Astrocyte (in vitro differentiated cells and primary cell): Measurements from ENCODE around the gene TMEM256. TPM values are rescaled to one million over a fixed set of nuclear protein-coding genes. Genes with fewer than 3 reads are reported as not detected.
A peak's percentile ranks its signal among the peaks of the same experiment; 100 is the strongest.

Experiments
- DNase-seq: peaks from one replicate; pipeline ENCODE4 v3.0.0-alpha.2; 2010; ENCODE audit warnings: low read depth
- FAIRE-seq: peaks from 2 replicates; lab custom pipeline; 2011; peaks lifted over from hg19 to GRCh38; lab: Jason Lieb, UNC
- H2AFZ ChIP-seq: 2 replicates; pipeline ENCODE4 v1.6.0; 2012; ENCODE audit warnings: low read depth, low read length, inconsistent platforms
- H3K27ac ChIP-seq: 2 replicates; pipeline ENCODE4 v1.5.1; 2011; ENCODE audit warnings: low read depth, low read length, inconsistent platforms
- H3K27me3 ChIP-seq: 2 replicates; pipeline ENCODE4 v1.6.0; 2011; ENCODE audit warnings: low read length, inconsistent platforms; ENCODE audit not compliant: insufficient read depth
- H3K36me3 ChIP-seq: 2 replicates; pipeline ENCODE4 v1.5.1; 2011; ENCODE audit warnings: low read length, inconsistent platforms; ENCODE audit not compliant: insufficient read depth
- H3K4me1 ChIP-seq: 2 replicates; pipeline ENCODE4 v1.5.1; 2011; ENCODE audit warnings: low read length, inconsistent platforms; ENCODE audit not compliant: insufficient read depth
- H3K4me2 ChIP-seq: 2 replicates; pipeline ENCODE4 v1.6.0; 2012; ENCODE audit warnings: low read length, inconsistent platforms
- H3K4me3 ChIP-seq: 2 replicates; pipeline ENCODE4 v1.5.1; 2011; ENCODE audit warnings: low read depth, mild to moderate bottlenecking, low read length, inconsistent platforms; ENCODE audit not compliant: insufficient read depth
- H3K79me2 ChIP-seq: 2 replicates; pipeline ENCODE4 v1.6.0; 2012; ENCODE audit warnings: mild to moderate bottlenecking, low read length, inconsistent platforms; ENCODE audit not compliant: insufficient read depth
- H3K9ac ChIP-seq: 2 replicates; pipeline ENCODE4 v1.6.0; 2012; ENCODE audit warnings: mild to moderate bottlenecking, low read length, inconsistent platforms
- H3K9me3 ChIP-seq: 2 replicates; pipeline ENCODE4 v1.5.1; 2012; ENCODE audit warnings: low read depth, mild to moderate bottlenecking, low read length, inconsistent platforms; ENCODE audit not compliant: insufficient read depth
- H4K20me1 ChIP-seq: 2 replicates; pipeline ENCODE4 v1.6.0; 2012; ENCODE audit warnings: low read length, inconsistent platforms; ENCODE audit not compliant: insufficient read depth
- H3K27ac Mint-ChIP-seq: one replicate; pipeline ENCODE4 v1.8.0; 2021; ENCODE audit warnings: mild to moderate bottlenecking, mixed read lengths; ENCODE audit not compliant: unreplicated experiment
- H3K27me3 Mint-ChIP-seq: one replicate; pipeline ENCODE4 v1.8.0; 2021; ENCODE audit warnings: low read depth, mixed read lengths; ENCODE audit not compliant: unreplicated experiment
- H3K36me3 Mint-ChIP-seq: one replicate; pipeline ENCODE4 v1.8.0; 2021; ENCODE audit warnings: low read depth, mixed read lengths; ENCODE audit not compliant: unreplicated experiment
- H3K4me1 Mint-ChIP-seq: one replicate; pipeline ENCODE4 v1.8.0; 2021; ENCODE audit warnings: low read depth, mixed read lengths; ENCODE audit not compliant: unreplicated experiment
- H3K4me3 Mint-ChIP-seq: one replicate; pipeline ENCODE4 v1.8.0; 2021; ENCODE audit warnings: mild to moderate bottlenecking, moderate library complexity, mixed read lengths; ENCODE audit not compliant: unreplicated experiment
- H3K9me3 Mint-ChIP-seq: one replicate; pipeline ENCODE4 v1.8.0; 2021; ENCODE audit warnings: mild to moderate bottlenecking, mixed read lengths; ENCODE audit not compliant: unreplicated experiment
- CTCF ChIP-seq: IDR thresholded peaks from 2 replicates; pipeline ENCODE4 v1.5.1; 2011; ENCODE audit warnings: low read depth, mild to moderate bottlenecking, inconsistent platforms, low read length, moderate library complexity; ENCODE audit not compliant: insufficient read depth
- EZH2 ChIP-seq: IDR thresholded peaks from 2 replicates; pipeline ENCODE4 v1.6.1; 2012; ENCODE audit warnings: mild to moderate bottlenecking, low read length, inconsistent platforms; ENCODE audit not compliant: insufficient read depth
- total RNA-seq: library from RNA; stranded (reverse); gene quantifications from 2 replicates; pipeline ENCODE4 v1.2.1, GENCODE V29; 2021

The TMEM256 gene
- total RNA-seq, 1 donor from 2014 or later, result 45.7 TPM

- H3K9me3 ChIP-seq, result peaks cover 6% of the 10 kb centered on the region
- Mint-ChIP-seq H3K4me1 (no peaks in the 10 kb centered on the region), H3K4me3 (peak overlapping the region; percentile 79), H3K27me3 (peaks cover 29% of the 10 kb centered on the region), H3K27ac (no peak overlapping the region), H3K9me3 (peaks cover 13% of the 10 kb centered on the region), H3K36me3 (peaks cover 2% of the 10 kb centered on the region)
- no peak overlapping the region for H3K27ac ChIP-seq
- H3K9ac ChIP-seq, result no peak overlapping the region
- no peak overlapping the region for H2AFZ ChIP-seq
- H3K27me3 ChIP-seq, result peaks cover 40% of the 10 kb centered on the region
- H3K36me3 ChIP-seq, result no peaks in the 10 kb centered on the region
- DNase-seq, result peak; percentile 22
- FAIRE-seq, result no peak
- H3K4me1 ChIP-seq, result peaks cover 19% of the 10 kb centered on the region
- peak overlapping the region; percentile 66 for H3K4me2 ChIP-seq
- peaks cover 3% of the 10 kb centered on the region for H4K20me1 ChIP-seq
- H3K79me2 ChIP-seq, result no peaks in the 10 kb centered on the region
- no peak for TF ChIP-seq CTCF
- no peak for TF ChIP-seq EZH2
- H3K4me3 ChIP-seq, result no peak overlapping the region
These were observed 23.6 kb downstream of the TMEM256 start for GRCh38 chr17:7380321-7380720.

- TF ChIP-seq EZH2, result no peak
- no peak for TF ChIP-seq CTCF
- peaks cover 29% of the 10 kb centered on the region for H3K27me3 Mint-ChIP-seq
- Histone ChIP-seq H3K27me3 (peaks cover 38% of the 10 kb centered on the region), H3K4me2 (no peak overlapping the region), H3K9me3 (peaks cover 6% of the 10 kb centered on the region), H3K4me3 (no peak overlapping the region), H4K20me1 (no peaks in the 10 kb centered on the region), H3K36me3 (no peaks in the 10 kb centered on the region), H3K79me2 (no peaks in the 10 kb centered on the region), H2AFZ (no peak overlapping the region), H3K27ac (no peak overlapping the region), H3K9ac (no peak overlapping the region), H3K4me1 (peaks cover 15% of the 10 kb centered on the region)
- FAIRE-seq (no peak), DNase-seq (no peak)
- H3K27ac Mint-ChIP-seq, result no peak overlapping the region
- no peaks in the 10 kb centered on the region for H3K36me3 Mint-ChIP-seq
- peak overlapping the region; percentile 14 for H3K4me3 Mint-ChIP-seq
- H3K9me3 Mint-ChIP-seq, result peaks cover 10% of the 10 kb centered on the region
- H3K4me1 Mint-ChIP-seq, result no peaks in the 10 kb centered on the region
These were observed 24.8 kb downstream of the TMEM256 start for GRCh38 chr17:7379134-7379533.

GRCh38 chr17:7374353-7374752 is 29.5 kb downstream of the TMEM256 start:
- Histone ChIP-seq H3K4me1 (no peaks in the 10 kb centered on the region), H3K79me2 (no peaks in the 10 kb centered on the region), H3K36me3 (no peaks in the 10 kb centered on the region), H2AFZ (no peak overlapping the region), H4K20me1 (no peaks in the 10 kb centered on the region), H3K4me2 (no peak overlapping the region), H3K4me3 (no peak overlapping the region), H3K9ac (no peak overlapping the region), H3K27ac (no peak overlapping the region), H3K27me3 (no peaks in the 10 kb centered on the region), H3K9me3 (peaks cover 2% of the 10 kb centered on the region)
- H3K27me3 Mint-ChIP-seq, result peaks cover 13% of the 10 kb centered on the region
- DNase-seq (no peak), FAIRE-seq (no peak)
- H3K36me3 Mint-ChIP-seq, result no peaks in the 10 kb centered on the region
- no peak for TF ChIP-seq EZH2
- TF ChIP-seq CTCF, result no peak
- no peak overlapping the region for H3K27ac Mint-ChIP-seq
- H3K9me3 Mint-ChIP-seq, result peaks cover 3% of the 10 kb centered on the region
- H3K4me1 Mint-ChIP-seq, result no peaks in the 10 kb centered on the region
- peak overlapping the region; percentile 46 for H3K4me3 Mint-ChIP-seq
